Neural crest cell (in vitro differentiated cells): ENCODE results near the gene PFKFB2. TPM values are rescaled to one million over a fixed set of nuclear protein-coding genes. Genes with fewer than 3 reads are reported as not detected.

Experiments
- DNase-seq: peaks from one replicate; pipeline ENCODE4 v3.0.0; 2021; ENCODE audit warnings: low read depth, mixed read lengths, low spot score
- H3K27ac Mint-ChIP-seq: one replicate; pipeline ENCODE4 v1.8.0; 2021; ENCODE audit warnings: mild to moderate bottlenecking, mixed read lengths; ENCODE audit not compliant: unreplicated experiment
- H3K27me3 Mint-ChIP-seq: 2 replicates; pipeline ENCODE4 v1.8.0; 2021; ENCODE audit warnings: low read depth, mild to moderate bottlenecking, mixed read lengths
- H3K36me3 Mint-ChIP-seq: 2 replicates; pipeline ENCODE4 v1.8.0; 2021; ENCODE audit warnings: low read depth, mild to moderate bottlenecking, mixed read lengths
- H3K4me1 Mint-ChIP-seq: 2 replicates; pipeline ENCODE4 v1.8.0; 2021; ENCODE audit warnings: mixed read lengths
- H3K4me3 Mint-ChIP-seq: one replicate; pipeline ENCODE4 v1.8.0; 2021; ENCODE audit warnings: mild to moderate bottlenecking, mixed read lengths
- H3K9me3 Mint-ChIP-seq: 2 replicates; pipeline ENCODE4 v1.8.0; 2021; ENCODE audit warnings: mixed read lengths
- CTCF ChIP-seq: fragments of 200-600 bp; sonication (generic); conservative IDR thresholded peaks from 2 replicates; pipeline ENCODE4 v1.5.0; 2021; ENCODE audit warnings: antibody characterized with exemption, mild to moderate bottlenecking
- total RNA-seq: library from RNA; stranded (reverse); gene quantifications from 2 replicates; pipeline ENCODE4 v1.2.1, GENCODE V29; 2021

Gene PFKFB2
- total RNA-seq, 1 donor from 2014 or later: 8.6 TPM

- no peak for DNase-seq
- Mint-ChIP-seq H3K27ac (no peak overlapping the region), H3K27me3 (peaks cover 24% of the 10 kb centered on the region), H3K4me3 (no peak overlapping the region), H3K9me3 (peaks cover under 1% of the 10 kb centered on the region), H3K4me1 (peaks cover 40% of the 10 kb centered on the region), H3K36me3 (no peaks in the 10 kb centered on the region)
- no peak for TF ChIP-seq CTCF
Measured at GRCh38 chr1:207028884-207029650, 24.0 kb upstream of the PFKFB2 start.

GRCh38 chr1:207029701-207030521 is 23.2 kb upstream of the PFKFB2 start:
- H3K27ac Mint-ChIP-seq: no peak overlapping the region
- peaks cover 34% of the 10 kb centered on the region for H3K4me1 Mint-ChIP-seq
- H3K4me3 Mint-ChIP-seq: no peak overlapping the region

GRCh38 chr1:207030522-207031009 is 22.5 kb upstream of the PFKFB2 start:
- Mint-ChIP-seq H3K4me1 (peaks cover 30% of the 10 kb centered on the region), H3K4me3 (no peak overlapping the region), H3K27me3 (peaks cover 26% of the 10 kb centered on the region), H3K9me3 (peaks cover 2% of the 10 kb centered on the region), H3K36me3 (no peaks in the 10 kb centered on the region), H3K27ac (no peak overlapping the region)
- DNase-seq: no peak
- TF ChIP-seq CTCF: no peak

More at GRCh38 chr1:207029701-207030521, 23.2 kb upstream of the PFKFB2 start:
- Mint-ChIP-seq H3K9me3 (peaks cover 2% of the 10 kb centered on the region), H3K36me3 (no peaks in the 10 kb centered on the region), H3K27me3 (peaks cover 26% of the 10 kb centered on the region)
- no peak for DNase-seq
- TF ChIP-seq CTCF: no peak

- Mint-ChIP-seq H3K27me3 (peaks cover 26% of the 10 kb centered on the region), H3K27ac (no peak overlapping the region), H3K9me3 (peaks cover 2% of the 10 kb centered on the region), H3K36me3 (no peaks in the 10 kb centered on the region), H3K4me3 (no peak overlapping the region), H3K4me1 (peaks cover 25% of the 10 kb centered on the region)
- TF ChIP-seq CTCF: no peak
- no peak for DNase-seq
Measured at GRCh38 chr1:207031016-207031415, 22.1 kb upstream of the PFKFB2 start.

- Mint-ChIP-seq H3K9me3 (peaks cover 2% of the 10 kb centered on the region), H3K27me3 (peaks cover 26% of the 10 kb centered on the region), H3K36me3 (no peaks in the 10 kb centered on the region), H3K27ac (no peak overlapping the region), H3K4me1 (peaks cover 20% of the 10 kb centered on the region), H3K4me3 (no peak overlapping the region)
- DNase-seq: no peak
- TF ChIP-seq CTCF: no peak
Measured at GRCh38 chr1:207031632-207032264, 21.3 kb upstream of the PFKFB2 start.
